OCI-LY7 (cell line): ENCODE data around the gene DDRGK1. TPM values are rescaled to one million over a fixed set of nuclear protein-coding genes. Genes with fewer than 3 reads are reported as not detected.
A peak's percentile ranks its signal among the peaks of the same experiment; 100 is the strongest.

ENCODE experiments used
- BruUV-seq: library from RNA; stranded (reverse); fragments of 400-500 nt; replicated peaks from 2 replicates; lab custom pipeline; 2021; lab: Mats Ljungman, UMichigan
- CTCF ChIA-PET: fragments of 300-600 bp; sonication (Branson Sonifier 250); formaldehyde crosslinking; loops from one replicate; lab custom pipeline; 2022; ENCODE audit warnings: antibody characterized with exemption; ENCODE audit not compliant: unreplicated experiment; lab: Charles Lee
- POLR2A ChIA-PET: fragments of 300-600 bp; sonication (Branson Sonifier 250); formaldehyde crosslinking; loops from one replicate; lab custom pipeline; 2022; ENCODE audit warnings: antibody characterized with exemption; lab: Charles Lee
- DNase-seq: peaks from one replicate; pipeline ENCODE4 v3.0.0-alpha.2; 2015; ENCODE audit warnings: low spot score
- H2AFZ ChIP-seq: fragments of 200-600 bp; sonication (generic), shearing (Covaris generic); 2 replicates; pipeline ENCODE4 v1.6.1; 2014; ENCODE audit warnings: mild to moderate bottlenecking, antibody characterized with exemption, low read length, moderate library complexity
- H3K27ac ChIP-seq: fragments of 200-600 bp; sonication (generic); 2 replicates; pipeline ENCODE4 v1.5.1; 2014; ENCODE audit warnings: mixed run types, low read depth, mild to moderate bottlenecking, moderate library complexity, low read length, inconsistent platforms; ENCODE audit not compliant: poor library complexity, severe bottlenecking
- H3K36me3 ChIP-seq: fragments of 200-600 bp; sonication (generic); 2 replicates; pipeline ENCODE4 v1.6.1; 2014; ENCODE audit warnings: mild to moderate bottlenecking, antibody characterized with exemption, low read length, moderate library complexity, mixed read lengths; ENCODE audit not compliant: insufficient read depth
- H3K4me1 ChIP-seq: fragments of 200-600 bp; sonication (generic); 2 replicates; pipeline ENCODE4 v1.5.1; 2014; ENCODE audit warnings: mild to moderate bottlenecking, low read length; ENCODE audit not compliant: insufficient read depth, poor library complexity, severe bottlenecking
- H3K4me2 ChIP-seq: fragments of 200-600 bp; sonication (generic); 2 replicates; pipeline ENCODE4 v1.6.1; 2014; ENCODE audit warnings: mild to moderate bottlenecking, low read length
- H3K4me3 ChIP-seq: fragments of 200-600 bp; sonication (generic); 2 replicates; pipeline ENCODE4 v1.5.1; 2014; ENCODE audit warnings: mild to moderate bottlenecking, low read depth, low read length; ENCODE audit not compliant: poor library complexity, severe bottlenecking
- H3K79me2 ChIP-seq: fragments of 200-600 bp; sonication (generic); 2 replicates; pipeline ENCODE4 v1.6.1; 2016; ENCODE audit warnings: low read depth, mild to moderate bottlenecking, low read length, moderate library complexity, mixed read lengths; ENCODE audit not compliant: insufficient read depth
- H3K9me2 ChIP-seq: fragments of 200-600 bp; sonication (generic); 2 replicates; pipeline ENCODE4 v1.6.1; 2016; ENCODE audit warnings: mild to moderate bottlenecking, low read length, mixed read lengths; ENCODE audit not compliant: insufficient read depth
- H3K9me3 ChIP-seq: fragments of 200-600 bp; sonication (generic); 2 replicates; pipeline ENCODE4 v1.6.1; 2014; ENCODE audit warnings: mild to moderate bottlenecking, mixed run types, low read length, mixed read lengths
- H4K20me1 ChIP-seq: fragments of 200-600 bp; sonication (generic); 2 replicates; pipeline ENCODE4 v1.6.1; 2014; ENCODE audit warnings: mild to moderate bottlenecking, antibody characterized with exemption, low read length, moderate library complexity, mixed read lengths; ENCODE audit not compliant: insufficient read depth
- EZH2phosphoT487 ChIP-seq: fragments of 200-600 bp; sonication (generic); IDR thresholded peaks from 2 replicates; pipeline ENCODE4 v1.6.1; 2018; ENCODE audit warnings: low read depth, borderline replicate concordance, mild to moderate bottlenecking, mixed run types, antibody characterized with exemption, low read length, moderate library complexity, mixed read lengths
- intact Hi-C: fragments of 100-400 bp; cut with micrococcal nuclease; formaldehyde crosslinking; loops from one replicate; pipeline ENCODE4 v1.10.0; 2022; ENCODE audit not compliant: unreplicated experiment
- total RNA-seq, 2 experiments: library from RNA; depleted of rRNA in 1 of 2; stranded (reverse); fragments of >200 nt in 1 of 2; shearing (Covaris generic) in 1 of 2; gene quantifications; 2 replicates each; pipeline ENCODE4 v1.2.3, GENCODE V29; 2014 to 2022
- TF ChIP-seq, protein P1 (sequence below): fragments of 200-600 bp; sonication (generic); conservative IDR thresholded peaks from 2 replicates; pipeline ENCODE4 v1.5.1; 2014; ENCODE audit warnings: mild to moderate bottlenecking, antibody characterized with exemption, low read length, moderate library complexity, mixed read lengths

DDRGK1 gene
- total RNA-seq, 2 experiments from 2014 or later: 37.7 to 55.0 TPM

DNA sequence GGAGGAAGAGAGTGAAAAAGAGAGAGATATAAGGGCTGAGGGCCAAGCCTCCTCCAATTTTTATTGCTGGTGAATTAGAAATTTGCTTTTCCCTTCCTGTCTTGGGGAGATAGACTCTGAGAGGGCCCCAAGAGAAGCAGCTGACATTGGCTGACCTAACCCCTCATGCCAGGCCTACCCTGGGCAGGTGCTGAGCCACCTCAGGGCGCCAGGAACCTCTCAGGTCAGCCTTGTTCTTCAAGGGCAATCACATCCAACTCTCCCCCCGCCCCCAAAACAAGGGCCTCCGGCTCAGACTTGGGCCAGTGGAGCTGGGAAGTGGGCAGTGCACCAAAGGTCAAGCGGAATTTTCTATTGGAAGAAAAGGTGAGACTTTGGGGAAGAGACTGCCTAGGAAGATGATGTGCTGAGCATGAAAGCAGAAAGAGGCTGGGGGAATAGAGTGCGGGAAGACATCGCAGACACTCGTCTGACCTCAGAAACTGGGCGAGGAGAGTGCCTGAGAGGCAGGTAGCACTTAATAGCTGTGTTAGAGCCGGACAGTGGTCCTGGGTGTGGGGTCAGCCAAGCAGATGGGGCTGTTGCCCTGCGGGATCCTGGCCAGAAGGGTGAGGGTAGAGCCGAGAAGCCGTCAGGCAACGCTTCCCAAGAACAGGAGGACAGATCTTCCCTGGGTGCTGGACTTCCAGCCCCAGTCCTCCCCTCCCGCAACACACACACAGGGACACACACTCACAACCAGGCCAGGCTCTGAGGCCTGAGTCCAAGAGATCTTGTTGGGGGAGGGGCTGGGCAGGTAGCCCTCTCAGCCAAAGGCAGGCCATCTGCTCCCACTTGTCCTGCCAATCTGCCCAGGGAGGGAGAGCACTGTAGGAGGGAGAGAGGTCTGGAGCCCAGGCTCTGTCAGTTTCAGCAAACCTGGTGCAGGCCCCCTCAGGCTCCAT lies 41.1 kb downstream of the DDRGK1 start:
- no peak overlapping the region for H2AFZ ChIP-seq
- ChIA-PET CTCF (no interaction called here), POLR2A (no interaction called here)
- 0 out of 2 replicates have a peak, but pooled peaks cover 5% of the 10 kb centered on the region for H4K20me1 ChIP-seq
- no TSS peak for BruUV-seq
- H3K9me3 ChIP-seq: no peaks in the 10 kb centered on the region
- peaks cover 18% of the 10 kb centered on the region for H3K79me2 ChIP-seq
- H3K4me2 ChIP-seq: no peak overlapping the region
- no peak overlapping the region for H3K4me3 ChIP-seq
- DNase-seq: no peak
- peaks cover 21% of the 10 kb centered on the region for H3K4me1 ChIP-seq
- TF ChIP-seq, protein P1, sequence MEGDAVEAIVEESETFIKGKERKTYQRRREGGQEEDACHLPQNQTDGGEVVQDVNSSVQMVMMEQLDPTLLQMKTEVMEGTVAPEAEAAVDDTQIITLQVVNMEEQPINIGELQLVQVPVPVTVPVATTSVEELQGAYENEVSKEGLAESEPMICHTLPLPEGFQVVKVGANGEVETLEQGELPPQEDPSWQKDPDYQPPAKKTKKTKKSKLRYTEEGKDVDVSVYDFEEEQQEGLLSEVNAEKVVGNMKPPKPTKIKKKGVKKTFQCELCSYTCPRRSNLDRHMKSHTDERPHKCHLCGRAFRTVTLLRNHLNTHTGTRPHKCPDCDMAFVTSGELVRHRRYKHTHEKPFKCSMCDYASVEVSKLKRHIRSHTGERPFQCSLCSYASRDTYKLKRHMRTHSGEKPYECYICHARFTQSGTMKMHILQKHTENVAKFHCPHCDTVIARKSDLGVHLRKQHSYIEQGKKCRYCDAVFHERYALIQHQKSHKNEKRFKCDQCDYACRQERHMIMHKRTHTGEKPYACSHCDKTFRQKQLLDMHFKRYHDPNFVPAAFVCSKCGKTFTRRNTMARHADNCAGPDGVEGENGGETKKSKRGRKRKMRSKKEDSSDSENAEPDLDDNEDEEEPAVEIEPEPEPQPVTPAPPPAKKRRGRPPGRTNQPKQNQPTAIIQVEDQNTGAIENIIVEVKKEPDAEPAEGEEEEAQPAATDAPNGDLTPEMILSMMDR: no peak
- TF ChIP-seq EZH2phosphoT487: no peak
- no peak overlapping the region for H3K27ac ChIP-seq
- H3K36me3 ChIP-seq: peaks cover 3% of the 10 kb centered on the region
- no peaks in the 10 kb centered on the region for H3K9me2 ChIP-seq
- intact Hi-C loops: no loop called here

DNA sequence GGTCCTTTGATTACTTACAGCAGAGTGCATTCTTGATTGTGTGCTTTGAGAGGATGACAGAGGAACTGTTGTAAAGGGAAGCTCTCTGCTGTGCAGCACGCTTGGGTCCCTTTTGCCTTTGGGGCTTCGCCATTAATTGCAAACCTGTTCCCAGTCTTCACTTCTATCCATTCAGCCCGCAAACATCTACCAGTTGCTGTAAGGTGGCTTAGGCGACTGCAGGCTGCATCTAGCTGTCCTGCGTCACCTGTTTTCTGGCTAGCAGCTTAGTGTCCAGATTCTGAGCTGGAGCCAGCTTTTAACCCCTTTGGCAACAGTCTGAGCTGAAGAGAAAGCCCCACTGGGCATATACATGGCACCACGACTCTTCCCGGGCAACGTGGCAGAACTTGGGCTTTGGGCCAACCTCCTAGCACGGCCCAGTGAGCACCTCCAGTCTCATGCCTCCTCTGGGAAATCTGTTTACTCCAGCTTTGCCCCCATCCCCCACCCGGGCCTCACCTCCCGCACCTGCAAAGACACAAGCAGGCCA lies 42.3 kb downstream of the DDRGK1 start:
- H3K4me3 ChIP-seq: no peak overlapping the region
- no peaks in the 10 kb centered on the region for H3K9me3 ChIP-seq
- peak overlapping the region; percentile 1; the same call in 1 of the 2 replicates for H3K4me2 ChIP-seq
- ChIA-PET CTCF (no interaction called here), POLR2A (interaction anchor here (0.6 kb wide), 1 partner anchor 313 kb away, joined by 3 read pairs; no protein-coding TSS in a partner anchor)
- intact Hi-C loops: no loop called here
- no TSS peak for BruUV-seq
- H2AFZ ChIP-seq: no peak overlapping the region
- no peaks in the 10 kb centered on the region for H3K9me2 ChIP-seq
- H3K36me3 ChIP-seq: peaks cover 3% of the 10 kb centered on the region
- H3K4me1 ChIP-seq: peaks cover 33% of the 10 kb centered on the region
- H4K20me1 ChIP-seq: peaks cover 11% of the 10 kb centered on the region; the same call in 1 of the 2 replicates
- no peak for TF ChIP-seq EZH2phosphoT487
- TF ChIP-seq, protein P1: no peak
- no peak overlapping the region for H3K27ac ChIP-seq
- H3K79me2 ChIP-seq: peaks cover 30% of the 10 kb centered on the region
- no peak for DNase-seq
